Fibroblast of pulmonary artery (primary cell): ENCODE measurements around the gene PGAM5.

Experiments
- DNase-seq: peaks from one replicate; pipeline ENCODE4 v3.0.0-alpha.2; 2010; ENCODE audit warnings: low read depth
- H3K4me3 ChIP-seq: replicated peaks from 2 replicates; pipeline ENCODE4 v1.5.1; 2011; ENCODE audit warnings: low read depth, mild to moderate bottlenecking, control low read depth, low read length, moderate library complexity
- CTCF ChIP-seq: IDR thresholded peaks from 2 replicates; pipeline ENCODE4 v1.5.1; 2011; ENCODE audit warnings: mild to moderate bottlenecking, control low read depth, low read length, inconsistent platforms; ENCODE audit errors: missing control alignments

The PGAM5 gene

GRCh38 chr12:132665794-132666193 lies 44.8 kb upstream of the PGAM5 start:
- no peak for TF ChIP-seq CTCF
- DNase-seq = no peak
- H3K4me3 ChIP-seq = no peak overlapping the region

GRCh38 chr12:132668191-132669088 lies 42.2 kb upstream of the PGAM5 start:
- DNase-seq = no peak
- no peak overlapping the region for H3K4me3 ChIP-seq
- TF ChIP-seq CTCF = no peak

- no peak for TF ChIP-seq CTCF
- H3K4me3 ChIP-seq = no peak overlapping the region
- DNase-seq = no peak
Observed at GRCh38 chr12:132669166-132669879, 41.3 kb upstream of the PGAM5 start.

GRCh38 chr12:132672116-132672515 lies 38.5 kb upstream of the PGAM5 start:
- H3K4me3 ChIP-seq = no peak overlapping the region
- no peak for DNase-seq
- no peak for TF ChIP-seq CTCF

GRCh38 chr12:132672678-132673077 lies 38.0 kb upstream of the PGAM5 start:
- H3K4me3 ChIP-seq = no peak overlapping the region
- DNase-seq = no peak

More at GRCh38 chr12:132672678-132673077, 38.0 kb upstream of the PGAM5 start:
- no peak for TF ChIP-seq CTCF
